ENCODE results near the gene PTGES.

Gene PTGES

DNA sequence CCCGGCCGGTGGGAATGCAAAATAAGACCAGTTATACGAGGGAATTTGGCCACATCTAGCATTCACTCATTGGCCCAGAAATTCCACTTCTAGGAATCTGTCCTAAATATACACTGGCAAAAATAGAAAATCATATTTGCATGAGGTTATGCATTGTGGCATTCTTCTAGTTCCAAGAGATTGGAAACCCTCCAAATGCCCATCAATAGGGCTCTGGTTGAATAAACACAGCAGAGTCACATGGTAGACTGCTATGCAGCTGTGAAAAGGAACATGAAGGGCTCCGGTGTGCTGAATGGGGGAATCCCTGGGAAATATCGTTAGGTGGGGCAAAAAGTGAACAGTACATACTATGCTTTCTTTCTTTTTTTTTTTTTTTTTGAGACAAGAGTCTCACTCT is 36.8 kb downstream of the PTGES start:
- DNase-seq: peak; percentile 93

DNA sequence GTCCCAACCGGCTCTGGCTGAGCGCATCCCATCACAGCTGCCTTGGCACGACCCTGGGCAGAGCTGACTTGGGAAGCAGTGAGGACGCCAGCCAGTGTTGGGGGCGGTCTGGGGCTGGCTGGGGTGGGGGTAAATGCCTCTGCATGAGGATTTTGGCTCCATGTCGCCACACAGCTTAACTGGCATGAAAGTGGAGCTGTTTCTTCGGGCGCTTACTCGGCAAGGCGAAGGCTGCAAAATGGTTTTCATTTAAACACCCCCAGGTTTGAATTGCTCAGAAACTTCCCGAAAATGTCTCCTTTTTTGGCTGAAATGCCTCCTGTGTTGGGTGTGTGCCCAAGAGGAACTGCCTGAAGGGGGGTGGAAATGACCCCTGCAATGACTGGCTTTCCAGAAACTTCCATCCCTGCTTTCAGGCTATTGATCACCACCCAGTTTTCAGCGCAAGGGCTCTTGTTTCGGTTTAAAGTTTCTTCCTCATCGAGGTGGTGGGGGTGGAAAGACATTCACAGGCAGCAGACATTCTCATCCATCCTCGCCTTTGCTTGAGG is 38.3 kb downstream of the PTGES start:
- peak; percentile 66 for DNase-seq

GRCh38 chr9:129713402-129713679 is 39.5 kb downstream of the PTGES start:
- no peak for DNase-seq

DNA sequence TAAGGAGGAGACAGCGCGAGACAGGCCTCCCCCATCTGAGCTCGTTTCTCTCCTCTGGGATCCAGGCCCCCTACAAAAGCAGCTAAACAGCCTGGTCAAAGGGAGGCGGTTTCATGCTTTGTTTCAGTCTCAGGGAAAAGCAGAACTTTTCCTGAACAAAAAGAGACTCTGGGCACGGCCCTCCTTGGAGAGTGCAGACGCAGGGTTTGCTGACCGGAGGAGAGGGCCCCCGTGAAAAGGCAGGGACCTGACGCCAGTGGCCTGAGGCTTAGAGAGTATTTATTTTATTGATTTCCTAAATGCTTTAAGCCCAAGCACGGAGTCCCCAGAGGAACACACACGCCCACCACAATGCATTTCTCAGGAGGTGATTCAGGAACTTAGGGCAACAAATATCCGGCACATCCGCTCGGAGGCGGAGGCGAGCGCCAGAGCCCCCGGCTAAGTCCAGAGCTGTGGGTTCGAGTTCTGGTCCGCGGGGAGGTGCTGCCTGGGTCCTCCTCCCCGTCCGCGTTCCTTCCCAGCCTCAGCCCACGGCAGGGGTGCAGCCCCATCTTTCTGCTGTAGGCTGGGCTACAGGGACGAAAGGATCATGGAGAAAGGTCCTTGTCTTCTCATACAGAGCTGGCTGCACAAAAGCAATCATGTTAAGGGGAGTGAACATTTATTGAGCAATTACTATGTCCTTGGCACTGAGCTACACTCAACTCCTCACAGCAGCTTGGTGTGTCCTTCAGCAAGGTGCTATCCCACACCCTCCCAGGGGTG is 40.0 kb downstream of the PTGES start:
- DNase-seq: peak; percentile 95

- no peak for DNase-seq
Observed at GRCh38 chr9:129710169-129710453, 42.7 kb downstream of the PTGES start.

- DNase-seq: no peak
Observed at GRCh38 chr9:129709438-129710168, 43.2 kb downstream of the PTGES start.

- no peak for DNase-seq
Observed at GRCh38 chr9:129708793-129709192, 44.0 kb downstream of the PTGES start.

- DNase-seq: no peak
Observed at GRCh38 chr9:129704807-129705206, 48.0 kb downstream of the PTGES start.

DNA sequence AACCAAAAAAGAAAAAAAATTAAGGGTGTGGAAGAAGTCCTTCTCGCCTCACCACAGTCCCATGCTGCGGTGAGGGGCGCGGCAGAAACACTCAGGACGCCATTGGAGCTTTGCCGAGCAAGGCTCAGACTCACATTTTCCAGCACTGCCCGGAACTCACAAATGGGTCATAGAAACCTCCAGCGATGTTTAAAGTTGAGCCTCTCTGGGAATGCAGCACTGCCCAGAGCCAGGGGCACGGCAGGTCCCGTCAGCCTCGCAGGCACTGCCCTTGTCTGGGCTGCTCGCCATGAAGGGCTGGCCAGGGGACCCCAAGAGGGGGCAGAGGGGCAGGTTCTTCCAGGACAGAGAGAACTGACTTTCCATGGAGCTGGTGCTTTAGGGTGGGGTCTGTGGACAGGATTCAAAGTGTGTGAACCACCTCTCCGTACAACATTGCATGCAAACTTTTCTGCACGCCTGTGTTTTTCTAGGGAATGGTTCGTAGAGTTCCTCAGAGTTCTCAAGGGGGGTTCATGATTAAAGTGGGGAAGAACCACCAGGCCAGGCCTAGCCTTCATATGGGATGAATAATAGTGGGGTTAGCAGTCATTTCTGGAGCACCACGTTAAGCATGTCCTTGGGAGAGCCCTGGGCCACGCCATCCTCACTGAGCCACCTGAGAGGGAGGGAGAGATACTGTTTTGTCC is 49.0 kb downstream of the PTGES start:
- peak; percentile 80 for DNase-seq

DNA sequence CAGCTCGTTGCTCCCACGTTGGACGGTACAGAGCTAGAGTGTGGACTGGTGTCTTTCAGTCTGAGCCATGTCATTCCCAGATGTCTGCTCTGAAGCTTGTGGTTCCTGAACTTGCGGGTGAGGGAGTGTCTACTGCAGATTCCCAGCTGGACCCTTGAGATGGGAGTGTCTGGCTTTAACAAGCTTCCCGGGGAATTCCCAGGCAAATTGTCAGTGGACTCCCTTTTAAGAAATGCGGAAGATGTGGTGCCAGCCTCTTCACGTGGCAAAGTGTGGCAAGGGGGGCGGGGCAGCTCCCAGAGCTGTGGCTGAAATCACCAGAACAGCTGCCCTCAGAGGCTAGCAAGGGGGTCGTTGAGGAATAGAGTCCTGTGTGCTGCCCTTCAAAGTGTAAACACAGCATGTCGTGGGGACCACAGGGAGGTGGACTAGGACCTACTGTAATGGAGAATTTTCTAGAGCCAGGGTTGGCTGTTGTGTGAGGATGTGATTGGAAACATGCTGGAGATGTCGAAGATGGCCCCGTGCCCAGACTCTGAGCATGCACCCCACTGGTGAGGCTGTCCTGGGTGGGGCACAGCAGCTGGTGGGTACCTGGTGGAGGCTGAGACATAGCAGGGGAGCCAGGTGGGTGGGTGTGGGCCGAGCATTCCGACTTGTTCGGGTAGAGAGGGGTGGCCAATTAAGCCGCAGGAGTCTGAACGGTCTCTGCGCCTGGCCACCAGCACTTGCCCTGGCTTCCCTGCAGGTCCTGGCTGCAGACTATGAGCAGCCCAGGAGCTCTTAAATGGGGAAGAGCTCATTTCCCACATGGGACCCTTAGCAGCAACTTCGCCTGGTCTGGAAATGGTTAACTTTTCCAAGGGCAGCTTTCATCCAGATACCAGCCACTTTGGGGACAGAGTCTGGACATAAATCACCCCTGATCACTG is 50.0 kb downstream of the PTGES start:
- DNase-seq: peak; percentile 96

- DNase-seq: peak; percentile 54
Observed at GRCh38 chr9:129701549-129701948, 51.3 kb downstream of the PTGES start.

GRCh38 chr9:129701054-129701453 is 51.8 kb downstream of the PTGES start:
- no peak for DNase-seq

- DNase-seq: peak; percentile 85
Observed at GRCh38 chr9:129698254-129698757, 54.5 kb downstream of the PTGES start.

- DNase-seq: peak; percentile 97
Observed at GRCh38 chr9:129697656-129698253, 55.1 kb downstream of the PTGES start.

DNA sequence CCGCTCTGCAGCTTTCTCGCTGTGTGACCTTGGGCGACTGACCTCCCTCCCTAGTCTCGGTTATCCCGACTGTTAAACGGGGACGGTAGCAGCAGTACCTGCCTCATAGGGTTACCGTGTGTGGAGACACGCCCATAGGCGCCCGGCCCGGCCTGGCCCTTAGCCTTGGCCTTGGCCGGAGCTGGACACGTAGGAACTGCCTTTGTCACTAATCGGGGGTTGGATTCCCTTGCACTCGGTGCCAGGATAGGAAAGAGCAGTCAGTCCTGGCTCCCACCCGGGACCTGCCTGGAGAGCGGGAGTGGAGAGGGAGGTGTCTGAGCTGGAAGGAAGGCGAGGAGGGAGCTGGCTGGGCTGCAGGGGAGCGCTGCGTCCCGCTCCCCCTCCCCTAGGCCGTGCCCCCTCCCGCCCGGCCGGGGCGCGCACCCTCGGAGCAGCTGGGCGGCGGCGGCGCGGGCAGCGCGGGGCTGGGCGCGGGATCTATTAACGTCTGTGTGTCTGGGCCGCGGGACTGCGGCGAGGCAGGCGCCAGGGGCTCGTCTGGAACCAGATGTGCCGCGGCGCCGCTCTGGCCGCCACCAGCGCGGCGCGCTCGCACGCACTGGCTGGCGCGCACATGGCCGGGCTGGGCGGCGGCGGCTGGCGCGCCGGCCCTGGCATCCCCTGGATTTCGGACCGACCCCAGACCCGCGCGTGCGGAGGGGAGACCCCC is 55.7 kb downstream of the PTGES start:
- DNase-seq: peak; percentile 90

DNA sequence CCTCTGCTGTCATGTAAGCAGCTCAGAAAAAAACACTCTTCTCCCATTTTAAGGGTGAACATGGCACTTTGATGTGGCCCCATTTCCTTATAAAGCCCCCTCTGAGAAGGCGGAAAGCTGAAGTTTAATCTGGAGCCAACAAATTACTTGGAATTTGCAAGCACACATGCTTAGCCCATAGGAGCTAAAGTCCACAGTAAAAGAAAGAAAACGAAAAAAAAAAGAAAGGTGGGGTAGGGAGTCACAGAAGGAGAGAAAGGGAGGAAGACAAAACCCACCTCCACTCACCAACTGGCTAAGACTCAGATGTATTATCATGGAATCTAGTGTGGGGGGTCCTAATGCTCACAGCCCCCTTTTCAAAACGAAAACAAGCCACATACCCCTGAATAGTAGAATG is 57.0 kb downstream of the PTGES start:
- no peak for DNase-seq

DNA sequence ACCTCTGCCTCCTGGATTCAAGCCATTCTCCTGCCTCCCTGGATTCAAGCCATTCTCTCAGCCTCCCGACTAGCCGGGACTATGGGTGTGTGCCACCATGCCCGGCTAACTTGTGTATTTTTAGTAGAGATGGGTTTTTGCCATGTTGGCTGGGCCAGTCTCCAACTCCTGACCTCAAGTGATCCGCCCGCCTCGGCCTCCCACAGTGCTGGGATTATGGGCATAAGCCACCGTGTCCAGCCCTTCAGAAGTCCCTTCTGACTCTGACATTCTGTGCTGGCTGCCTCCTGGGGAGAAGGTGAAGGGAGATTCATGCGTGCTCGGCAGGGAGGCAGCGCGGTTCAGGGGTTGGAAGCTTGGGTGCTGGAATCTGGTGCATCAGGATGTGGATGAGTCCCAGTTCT is 58.6 kb downstream of the PTGES start:
- peak; percentile 61 for DNase-seq

GRCh38 chr9:129693741-129694140 is 59.1 kb downstream of the PTGES start:
- DNase-seq: no peak

DNA sequence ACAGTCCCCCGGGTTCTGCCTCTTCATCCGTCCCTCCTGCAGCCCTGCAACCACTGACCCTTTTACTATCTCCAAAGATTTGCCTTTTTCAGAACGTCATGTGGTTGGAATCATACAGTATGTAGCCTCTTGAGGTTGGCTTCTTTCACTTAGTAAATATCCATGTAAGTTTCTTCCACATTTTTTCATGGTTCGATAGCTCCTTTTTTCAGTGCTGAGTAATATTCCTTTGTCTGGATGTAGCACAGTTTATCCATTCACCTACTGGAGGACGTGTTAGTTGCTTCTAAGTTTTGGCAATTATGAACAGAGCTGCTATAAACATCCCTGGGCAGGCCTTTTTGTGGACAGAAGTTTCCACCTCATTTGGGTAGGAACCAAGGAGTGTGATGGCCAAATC is 60.3 kb downstream of the PTGES start:
- no peak for DNase-seq
